Dermis blood vessel endothelial cell (primary cell): Measurements from ENCODE around the gene PCIF1. TPM values are rescaled to one million over a fixed set of nuclear protein-coding genes. Genes with fewer than 3 reads are reported as not detected.
"Not testable (repeated sequence)": the region's sequence is repeated elsewhere in the genome, so short reads cannot be mapped to it uniquely, and the experiment has no call there.

ENCODE experiments used
- DNase-seq: peaks from one replicate; pipeline ENCODE4 v3.0.0; 2010
- total RNA-seq: library from RNA; depleted of rRNA; stranded (reverse); fragments of >200 nt; gene quantifications from 2 replicates; pipeline ENCODE4 v1.2.3, GENCODE V29; 2014

The PCIF1 gene
- 13.3 and 16.2 TPM in 2 replicates for total RNA-seq

DNA sequence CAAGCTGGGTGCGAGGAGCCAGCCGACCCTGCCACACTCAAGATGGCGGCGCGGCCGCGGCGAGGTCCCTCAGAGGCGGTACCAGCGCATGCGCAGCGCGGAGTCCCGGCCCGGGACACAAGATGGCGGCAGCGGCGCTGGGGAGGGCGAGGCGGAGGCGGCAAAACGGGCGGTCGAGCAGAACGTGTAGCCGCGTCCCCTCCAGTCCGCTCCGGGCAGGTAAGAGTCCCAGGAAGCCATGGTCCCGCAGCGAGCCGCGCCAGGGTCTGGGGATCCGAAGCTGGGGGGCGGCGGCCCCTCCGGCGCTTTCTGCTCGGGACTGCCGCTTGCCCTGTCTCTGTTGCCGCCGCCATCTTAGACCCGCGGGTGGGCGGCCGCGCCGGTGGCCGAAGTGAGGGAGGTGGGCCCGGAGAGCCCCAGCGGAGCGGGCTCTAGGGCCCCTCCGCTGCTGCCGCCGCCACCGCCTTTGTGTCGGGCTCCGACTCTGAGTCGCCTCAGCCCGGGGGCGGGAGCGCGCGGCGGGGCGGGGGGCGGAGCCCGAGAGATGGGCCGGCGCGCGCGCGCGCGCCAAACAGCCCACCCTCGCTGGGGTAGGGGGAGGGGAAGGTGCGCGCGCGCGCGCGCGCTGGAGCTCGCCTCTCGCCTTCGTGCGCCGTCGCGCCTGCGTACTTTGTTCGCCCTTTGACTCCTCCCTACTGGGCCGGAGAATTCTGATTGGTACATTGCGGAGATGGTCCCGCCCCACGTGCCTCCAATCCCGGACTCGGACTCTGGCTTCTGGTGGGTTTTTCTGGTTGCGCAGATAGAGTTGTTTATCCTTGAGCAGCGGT is at the start of gene PCIF1:
Gene PCIF1, plus strand, starts transcription at position 98 of the 830 bp plus-strand sequence. CDS start 4,317 bp downstream, outside the sequence.
- peak; percentile 99 for DNase-seq

DNA sequence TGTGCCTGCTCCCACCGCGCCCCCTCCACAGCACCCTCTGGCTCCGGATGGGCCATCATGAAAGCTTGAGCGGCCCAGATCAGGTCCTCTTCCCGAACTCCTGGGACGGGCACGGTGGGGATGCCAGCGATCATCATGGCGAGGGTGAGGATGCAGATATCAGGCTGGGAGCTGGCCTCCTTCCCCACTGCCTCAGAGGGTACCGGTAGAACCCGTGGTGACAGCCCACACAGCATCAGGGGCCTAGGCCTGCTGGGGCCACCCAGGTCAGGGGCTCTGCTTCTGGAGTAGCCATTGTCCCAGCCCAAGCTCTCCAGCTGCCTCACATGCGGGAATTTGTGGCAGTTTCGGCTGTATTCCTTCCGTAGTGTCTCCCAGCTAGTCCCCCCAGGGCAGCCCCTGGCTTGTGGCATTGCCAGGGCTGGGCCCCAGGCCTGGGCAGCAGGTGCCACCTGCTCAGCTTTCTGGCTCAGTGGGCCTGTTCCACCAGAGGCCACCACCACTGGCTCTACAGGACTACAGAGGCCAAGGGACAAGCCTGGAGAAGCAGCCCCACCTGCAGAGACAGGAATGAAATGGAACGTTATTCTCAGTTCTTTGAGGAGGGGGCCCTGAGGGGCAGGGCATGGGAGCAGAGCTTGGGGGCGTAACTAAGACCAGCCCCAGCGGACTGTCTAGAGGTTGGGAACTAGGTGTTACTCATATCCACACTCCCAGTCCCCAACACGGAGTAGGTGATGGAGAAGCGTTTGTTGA is 47.7 kb upstream of the PCIF1 start:
- no peak for DNase-seq

DNA sequence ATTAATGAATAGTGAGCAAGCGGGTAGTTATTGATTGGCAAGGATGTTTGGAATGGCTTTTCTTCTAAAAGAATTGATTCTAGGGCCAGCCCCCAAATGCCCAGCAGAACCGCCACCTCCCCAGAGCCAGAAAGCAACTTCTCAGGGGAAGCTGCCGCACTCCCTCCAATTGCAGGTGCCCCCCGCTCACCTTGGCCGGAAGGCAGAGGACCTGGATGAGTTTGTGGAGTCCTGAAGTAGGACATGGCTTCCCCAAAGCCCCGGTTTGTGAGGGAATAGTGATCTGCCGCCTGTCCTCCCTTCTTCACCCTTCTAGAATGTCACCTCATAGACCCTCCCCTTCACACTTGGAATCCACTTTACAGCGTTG is 47.2 kb upstream of the PCIF1 start, which contains the start of gene SPATA25:
Gene SPATA25, minus strand, starts transcription at position 277 of the 370 bp plus-strand sequence. Its CDS starts 32 bp downstream, at position 245.
- DNase-seq = no peak

DNA sequence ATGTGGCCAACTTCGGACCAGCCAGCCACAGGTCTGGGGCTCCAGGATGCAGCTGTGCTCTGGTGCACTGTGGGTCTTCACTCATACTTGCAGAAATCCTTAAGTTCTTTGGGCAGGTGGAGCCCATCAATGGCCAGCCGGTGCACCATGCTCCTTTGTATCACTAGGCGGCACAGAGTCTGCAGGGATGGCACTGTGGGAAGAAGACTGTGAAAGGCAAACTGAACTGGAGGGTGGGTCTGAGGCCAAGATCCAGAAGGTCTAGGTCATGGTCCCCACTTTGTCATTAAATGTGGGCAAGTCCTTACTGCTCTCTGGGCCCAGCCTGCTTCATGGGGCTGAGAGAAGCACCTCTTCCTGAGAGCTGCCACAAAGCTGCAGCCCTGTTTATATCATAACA is 45.8 kb upstream of the PCIF1 start:
- no peak for DNase-seq

DNA sequence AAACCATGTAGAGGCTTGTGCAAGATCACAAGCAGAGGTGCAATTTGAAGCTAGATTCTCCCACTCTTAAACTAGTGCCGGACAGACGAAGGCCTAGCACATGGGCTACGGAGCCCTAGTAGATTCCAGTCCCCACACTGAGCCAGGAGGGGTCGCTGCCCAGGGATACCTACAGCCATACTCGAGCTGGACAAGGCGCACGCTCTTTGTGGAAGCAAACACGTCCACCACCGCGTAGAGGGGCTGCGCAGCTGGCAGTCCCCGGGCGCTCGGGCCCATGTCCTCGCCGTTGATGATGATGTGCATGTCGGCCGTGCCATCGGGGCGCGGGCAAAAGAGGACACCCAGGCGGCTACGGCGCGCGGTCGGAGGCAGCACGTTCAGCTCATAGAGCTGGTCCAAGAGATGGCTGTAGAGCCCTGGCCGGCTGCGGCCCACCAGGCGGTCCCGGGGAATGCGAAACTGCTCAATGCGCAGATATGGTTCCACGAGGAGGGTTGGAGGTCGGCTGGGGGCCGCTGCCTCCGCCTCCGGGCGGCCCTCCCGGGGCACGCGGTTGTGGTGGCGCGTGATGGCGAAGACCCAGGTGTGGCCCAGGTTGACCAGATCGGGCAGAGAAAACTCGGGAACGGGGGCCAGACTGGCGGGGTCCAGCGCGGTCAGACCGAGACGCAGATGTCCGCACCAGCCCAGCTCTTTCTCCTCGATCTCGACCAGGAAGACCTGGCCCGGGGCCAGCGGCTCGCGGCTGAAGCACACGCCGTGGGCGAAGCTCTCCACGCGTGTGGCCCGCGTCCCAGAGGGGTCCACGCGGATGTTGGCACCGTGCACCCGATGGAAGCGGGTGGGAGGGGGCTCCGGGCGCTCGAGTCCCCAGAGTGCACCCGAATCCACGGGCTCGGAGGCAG is 44.2 kb upstream of the PCIF1 start:
- peak; percentile 95 for DNase-seq

DNA sequence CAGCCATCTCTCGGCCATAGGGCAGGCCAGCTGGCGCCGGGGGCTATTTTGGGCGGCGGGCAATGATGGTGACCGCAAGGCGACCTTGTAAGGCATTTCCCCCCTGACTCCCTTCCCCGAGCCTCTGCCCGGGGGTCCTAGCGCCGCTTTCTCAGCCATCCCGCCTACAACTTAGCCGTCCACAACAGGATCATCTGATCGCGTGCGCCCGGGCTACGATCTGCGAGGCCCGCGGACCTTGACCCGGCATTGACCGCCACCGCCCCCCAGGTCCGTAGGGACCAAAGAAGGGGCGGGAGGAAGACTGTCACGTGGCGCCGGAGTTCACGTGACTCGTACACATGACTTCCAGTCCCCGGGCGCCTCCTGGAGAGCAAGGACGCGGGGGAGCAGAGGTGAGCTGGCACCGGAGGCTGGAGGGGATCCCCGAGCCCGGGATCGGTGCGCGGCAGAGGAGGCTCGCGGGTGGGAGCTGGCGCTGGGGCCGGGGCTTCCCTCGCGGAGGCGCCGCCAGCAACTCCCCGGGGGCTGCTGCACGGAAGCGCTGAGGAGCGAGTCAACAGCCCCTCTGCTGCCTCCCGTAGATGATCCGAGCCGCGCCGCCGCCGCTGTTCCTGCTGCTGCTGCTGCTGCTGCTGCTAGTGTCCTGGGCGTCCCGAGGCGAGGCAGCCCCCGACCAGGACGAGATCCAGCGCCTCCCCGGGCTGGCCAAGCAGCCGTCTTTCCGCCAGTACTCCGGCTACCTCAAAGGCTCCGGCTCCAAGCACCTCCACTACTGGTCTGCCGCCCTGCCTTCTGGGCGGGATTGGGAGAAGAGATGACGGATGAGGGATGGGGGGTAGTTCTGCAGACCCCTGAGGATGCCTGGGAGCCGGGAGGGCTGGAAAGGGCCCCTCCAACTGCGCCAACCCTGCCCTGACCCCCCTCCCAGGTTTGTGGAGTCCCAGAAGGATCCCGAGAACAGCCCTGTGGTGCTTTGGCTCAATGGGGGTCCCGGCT is 43.2 kb upstream of the PCIF1 start, which contains the start of the genes CTSA and NEURL2:
Gene CTSA, plus strand, starts transcription at position 351 of the 999 bp plus-strand sequence. Its CDS starts 234 bp downstream, at position 585.
Gene NEURL2, minus strand, starts transcription at position 224 of the 999 bp plus-strand sequence. Its CDS starts 217 bp downstream, at position 7.
- DNase-seq = peak; percentile 94

DNA sequence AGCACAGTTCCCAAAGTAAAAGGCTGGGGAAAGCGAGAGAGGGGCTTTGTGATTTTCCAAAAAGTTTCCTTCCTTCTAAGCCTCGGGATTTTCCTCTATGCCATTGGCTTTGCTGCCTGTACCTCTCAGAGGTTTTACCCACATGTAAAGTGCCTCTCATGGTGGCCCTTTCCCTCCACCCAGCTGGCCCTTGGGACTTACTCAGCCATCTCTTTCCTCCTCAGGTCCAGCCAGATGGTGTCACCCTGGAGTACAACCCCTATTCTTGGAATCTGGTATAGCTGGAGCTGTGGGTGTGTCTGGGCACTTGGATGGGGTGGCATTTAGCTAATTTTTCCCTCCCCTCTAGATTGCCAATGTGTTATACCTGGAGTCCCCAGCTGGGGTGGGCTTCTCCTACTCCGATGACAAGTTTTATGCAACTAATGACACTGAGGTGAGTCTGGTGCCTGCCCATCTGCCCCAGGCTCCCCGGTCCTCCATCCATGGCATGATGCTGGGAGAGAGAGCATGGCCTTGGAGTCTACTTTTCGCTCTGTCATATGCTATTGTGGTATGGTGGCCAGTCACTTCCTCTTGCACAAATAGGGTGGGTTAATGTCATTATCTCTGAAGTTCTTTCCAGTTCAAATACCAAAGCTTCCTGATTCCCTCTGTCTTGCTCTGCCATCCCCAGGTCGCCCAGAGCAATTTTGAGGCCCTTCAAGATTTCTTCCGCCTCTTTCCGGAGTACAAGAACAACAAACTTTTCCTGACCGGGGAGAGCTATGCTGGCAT is 42.2 kb upstream of the PCIF1 start:
- peak; percentile 42 for DNase-seq

DNA sequence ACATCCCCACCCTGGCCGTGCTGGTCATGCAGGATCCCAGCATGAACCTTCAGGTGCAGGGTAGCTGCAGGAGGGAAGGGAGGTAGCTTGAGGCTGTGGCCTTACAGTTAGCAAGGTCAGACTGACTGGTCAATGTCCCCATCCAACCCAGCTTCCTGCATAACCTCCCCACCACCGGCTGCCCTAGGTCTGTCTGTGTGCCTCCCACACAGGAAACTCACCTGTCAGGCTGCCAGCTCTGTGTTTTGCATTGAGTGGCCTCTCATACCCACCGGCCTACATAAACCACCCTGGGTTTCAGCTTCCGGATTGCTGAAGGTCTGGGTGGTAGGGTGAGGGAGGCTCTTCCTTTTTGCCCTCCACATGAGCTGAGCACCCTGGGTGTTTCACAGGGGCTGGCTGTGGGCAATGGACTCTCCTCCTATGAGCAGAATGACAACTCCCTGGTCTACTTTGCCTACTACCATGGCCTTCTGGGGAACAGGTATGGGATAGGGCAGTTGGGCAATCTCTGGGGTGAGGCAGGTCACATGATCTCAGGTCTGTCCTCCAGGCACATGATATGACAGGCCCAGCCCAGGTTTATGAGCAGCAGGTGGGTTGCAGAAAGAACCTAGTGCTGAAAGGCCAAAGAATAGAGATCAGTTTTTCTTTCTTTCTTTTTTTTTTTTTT is 41.5 kb upstream of the PCIF1 start:
- no peak for DNase-seq

DNA sequence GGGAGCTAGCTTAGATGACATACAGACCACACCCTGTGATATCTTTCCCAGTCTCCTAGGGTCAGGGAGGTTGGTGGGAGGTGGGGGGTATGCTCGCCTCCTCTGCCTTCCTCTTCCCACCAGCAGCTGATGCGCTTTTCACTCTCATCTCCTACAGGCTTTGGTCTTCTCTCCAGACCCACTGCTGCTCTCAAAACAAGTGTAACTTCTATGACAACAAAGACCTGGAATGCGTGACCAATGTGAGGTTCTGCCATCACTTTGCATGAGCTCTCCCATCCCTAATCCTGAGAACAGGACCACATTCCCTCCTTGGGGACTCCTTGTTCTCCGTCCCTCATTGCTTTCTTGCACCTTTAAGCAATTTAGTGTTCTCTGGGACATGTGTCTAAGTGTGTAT is 40.7 kb upstream of the PCIF1 start:
- no peak for DNase-seq

DNA sequence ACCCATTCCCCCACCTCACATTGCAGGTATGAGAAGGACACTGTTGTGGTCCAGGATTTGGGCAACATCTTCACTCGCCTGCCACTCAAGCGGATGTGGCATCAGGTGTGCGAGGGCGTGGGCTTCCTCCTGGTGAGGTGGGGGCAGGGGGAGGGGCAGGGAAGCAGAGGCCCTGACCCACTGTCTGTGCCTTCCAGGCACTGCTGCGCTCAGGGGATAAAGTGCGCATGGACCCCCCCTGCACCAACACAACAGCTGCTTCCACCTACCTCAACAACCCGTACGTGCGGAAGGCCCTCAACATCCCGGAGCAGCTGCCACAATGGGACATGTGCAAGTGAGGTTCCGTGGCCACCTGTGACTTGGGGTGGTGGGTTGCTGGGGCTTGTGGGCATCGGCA is 39.7 kb upstream of the PCIF1 start:
- DNase-seq = no peak

DNA sequence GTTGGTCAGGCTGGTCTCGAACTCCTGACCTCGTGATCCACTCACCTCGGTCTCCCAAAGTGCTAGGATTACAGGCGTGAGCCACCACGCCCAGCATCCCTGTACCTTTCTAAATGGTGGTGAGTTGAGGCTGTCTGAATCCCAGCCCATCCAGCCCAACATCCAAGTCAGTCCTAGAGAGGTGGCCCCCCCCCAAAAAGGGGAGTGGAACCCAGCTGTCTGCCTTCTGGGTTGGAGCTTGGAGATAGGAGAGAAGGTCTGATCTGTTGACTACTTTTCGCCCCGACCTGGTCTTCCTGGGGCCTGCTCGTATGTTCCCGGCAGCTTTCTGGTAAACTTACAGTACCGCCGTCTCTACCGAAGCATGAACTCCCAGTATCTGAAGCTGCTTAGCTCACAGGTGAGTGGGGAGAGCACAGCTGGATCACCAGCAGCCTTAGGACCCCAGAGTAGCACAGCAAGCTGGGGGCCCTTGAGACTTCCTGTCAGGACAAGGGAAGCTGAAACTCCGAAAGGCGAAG is 37.8 kb upstream of the PCIF1 start:
- no peak for DNase-seq

DNA sequence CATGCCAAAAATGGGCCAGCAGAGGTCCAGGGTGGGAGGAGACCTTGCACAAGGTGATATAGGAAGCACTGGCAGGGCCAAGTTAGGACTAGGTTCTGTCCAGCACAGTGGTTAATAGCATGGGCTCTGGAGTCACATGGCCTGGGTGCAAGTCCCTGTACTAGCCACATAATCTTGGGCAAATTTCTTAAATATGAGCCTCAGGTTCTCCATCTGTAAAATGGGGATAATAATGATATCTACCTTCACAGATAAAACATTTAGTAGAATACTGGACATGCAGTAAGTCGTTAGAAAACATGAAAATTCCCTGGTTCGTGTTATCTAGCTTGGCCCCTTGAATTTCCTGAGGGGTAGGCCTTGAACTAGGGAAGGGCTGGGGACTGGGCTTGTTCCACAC is 37.2 kb upstream of the PCIF1 start:
- DNase-seq = no peak

DNA sequence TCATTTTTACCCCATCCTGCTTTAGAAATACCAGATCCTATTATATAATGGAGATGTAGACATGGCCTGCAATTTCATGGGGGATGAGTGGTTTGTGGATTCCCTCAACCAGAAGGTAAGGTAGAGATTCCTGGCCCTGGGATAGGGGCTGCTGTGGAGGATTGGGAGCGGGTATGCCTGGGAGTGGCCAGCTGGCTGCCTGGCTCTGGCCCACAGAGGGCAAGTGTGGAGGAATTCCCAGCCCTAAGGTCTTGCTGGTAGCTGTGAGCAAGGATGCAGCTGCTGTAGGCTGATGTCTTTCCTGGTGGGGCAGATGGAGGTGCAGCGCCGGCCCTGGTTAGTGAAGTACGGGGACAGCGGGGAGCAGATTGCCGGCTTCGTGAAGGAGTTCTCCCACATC is 36.8 kb upstream of the PCIF1 start:
- no peak for DNase-seq

DNA sequence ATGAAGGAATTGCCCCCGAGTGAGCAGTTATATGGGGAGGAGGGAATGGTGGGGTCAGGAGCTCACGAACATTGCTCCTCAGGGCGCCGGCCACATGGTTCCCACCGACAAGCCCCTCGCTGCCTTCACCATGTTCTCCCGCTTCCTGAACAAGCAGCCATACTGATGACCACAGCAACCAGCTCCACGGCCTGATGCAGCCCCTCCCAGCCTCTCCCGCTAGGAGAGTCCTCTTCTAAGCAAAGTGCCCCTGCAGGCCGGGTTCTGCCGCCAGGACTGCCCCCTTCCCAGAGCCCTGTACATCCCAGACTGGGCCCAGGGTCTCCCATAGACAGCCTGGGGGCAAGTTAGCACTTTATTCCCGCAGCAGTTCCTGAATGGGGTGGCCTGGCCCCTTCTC is 36.2 kb upstream of the PCIF1 start:
- no peak for DNase-seq

DNA sequence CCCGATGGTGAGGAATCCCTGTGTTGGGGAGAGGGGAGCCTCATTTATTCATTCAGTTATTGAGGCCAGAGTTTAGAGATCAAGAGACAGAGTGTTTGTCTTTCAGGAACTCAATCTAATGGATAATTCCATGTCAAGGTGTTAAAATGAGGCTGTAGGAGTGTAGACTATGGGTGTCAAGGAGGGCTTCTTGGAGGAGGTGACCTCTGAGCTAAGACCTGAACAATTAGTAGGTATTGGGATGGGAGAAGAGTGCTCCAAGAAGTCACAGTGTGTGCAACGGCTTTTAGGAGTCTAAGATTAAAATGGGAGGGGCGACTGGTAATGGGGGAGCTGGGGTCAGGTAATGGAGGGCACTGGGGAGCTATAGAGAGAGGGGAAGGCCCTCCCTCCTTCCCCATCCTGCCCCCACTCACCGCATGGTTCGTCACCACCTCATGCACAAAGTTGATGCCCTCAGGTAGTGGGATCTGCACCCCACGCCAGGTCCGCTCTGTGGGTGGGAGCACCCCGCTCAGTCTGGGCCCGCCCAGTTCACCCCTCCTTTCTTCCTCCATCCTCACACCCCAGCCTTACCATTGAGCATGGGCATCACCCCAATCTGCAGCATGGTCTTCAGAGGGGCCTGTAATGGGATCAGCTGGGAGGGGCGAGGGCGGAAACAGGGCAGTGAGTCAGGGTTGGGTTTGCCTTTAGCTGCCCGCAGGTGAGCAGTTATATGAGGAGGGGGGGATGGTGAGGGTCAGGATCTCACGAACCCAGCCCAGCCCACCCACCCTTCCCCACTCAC is 35.2 kb upstream of the PCIF1 start:
- DNase-seq = no peak

DNA sequence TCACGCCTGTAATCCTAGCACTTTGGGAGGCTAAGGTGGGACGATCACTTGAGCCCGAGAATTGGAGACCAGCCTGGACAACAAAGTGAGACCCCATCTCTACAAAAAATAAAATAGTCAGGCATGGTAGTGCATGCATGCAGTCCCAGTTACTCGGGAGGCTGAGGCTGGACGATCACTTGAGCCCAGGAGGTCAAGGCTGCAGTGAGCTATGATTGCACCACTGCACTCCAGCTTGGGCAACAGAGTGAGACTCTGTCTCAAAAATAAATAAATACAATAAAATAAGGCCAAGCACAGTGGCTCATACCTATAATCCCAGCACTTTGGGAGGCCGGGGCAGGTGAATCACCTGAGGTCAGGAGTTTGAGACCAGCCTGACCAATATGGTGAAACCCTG is 33.2 kb upstream of the PCIF1 start:
- not testable (repeated sequence) for DNase-seq

DNA sequence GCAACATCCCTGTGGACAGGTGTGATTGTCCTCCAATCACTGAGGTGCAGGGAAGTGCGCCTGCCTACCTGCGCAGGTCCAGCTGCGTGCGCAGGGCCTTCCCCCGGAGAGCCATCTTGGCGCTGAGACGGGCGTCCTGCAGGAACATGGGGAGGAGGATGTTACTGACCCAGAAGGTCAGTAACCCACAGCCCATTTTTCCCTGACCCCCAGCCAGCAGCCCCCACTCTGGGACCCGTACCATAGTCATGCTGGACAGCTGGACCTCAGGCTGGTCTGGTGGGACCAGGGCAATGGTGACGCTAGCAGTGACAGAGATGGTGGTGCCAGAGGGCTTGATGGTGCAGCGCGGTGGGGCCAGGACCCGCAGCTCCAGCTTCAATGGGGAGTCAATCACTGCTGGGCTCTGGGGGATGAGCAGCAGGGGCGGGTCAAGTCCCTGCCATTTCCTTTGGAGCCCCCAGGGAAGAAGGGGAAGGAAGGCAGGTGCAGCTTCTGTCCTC is 32.2 kb upstream of the PCIF1 start:
- DNase-seq = no peak
